Hair follicular keratinocyte (primary cell): ENCODE data around the gene TGDS. TPM values are rescaled to one million over a fixed set of nuclear protein-coding genes. Genes with fewer than 3 reads are reported as not detected.

Experiments
- total RNA-seq: library from RNA; depleted of rRNA; stranded (reverse); fragments of >200 nt; gene quantifications from 2 replicates; pipeline ENCODE4 v1.2.3, GENCODE V29; 2015

TGDS gene
- 12.4 and 14.7 TPM in 2 replicates for total RNA-seq

GRCh38 chr13:94595950-94596574, at the start of gene TGDS:
Gene TGDS (minus strand): TSS chr13:94596152. CDS start chr13:94596136, 16 bp downstream.

GRCh38 chr13:94601446-94602431, 5.8 kb upstream of the TGDS start, which contains the start of gene GPR180:
Gene GPR180 (plus strand): TSS chr13:94601857. CDS start chr13:94601928, 71 bp downstream.

Other genes with a start within 250 kb of the TGDS start
- gene DCT, start 116.5 kb downstream of the TGDS start, total RNA-seq: not detected in 2 replicates
- 10.1 and 10.5 TPM in 2 replicates for gene GPR180, start 5.7 kb upstream of the TGDS start, total RNA-seq
- not detected in 2 replicates for gene SOX21, start 116.4 kb upstream of the TGDS start, total RNA-seq